Tongue (tissue), 3 donors: ENCODE data around the gene OR6S1. TPM values are rescaled to one million over a fixed set of nuclear protein-coding genes. Genes with fewer than 3 reads are reported as not detected.
"Not testable (repeated sequence)": the region's sequence is repeated elsewhere in the genome, so short reads cannot be mapped to it uniquely, and the experiment has no call there.

Source experiments
- DNase-seq: peaks from one replicate; pipeline ENCODE4 v3.0.0-alpha.2; 2015
- small RNA-seq: library from RNA; depleted of rRNA; stranded (forward); fragments of <200 nt; gene quantifications from one replicate; pipeline ENCODE3, GENCODE V24; 2014; ENCODE audit warnings: low replicate concordance
- total RNA-seq: library from RNA; depleted of rRNA; stranded (reverse); fragments of >200 nt; gene quantifications from one replicate; pipeline ENCODE4 v1.2.3, GENCODE V29; 2014

OR6S1 gene
- total RNA-seq, 1 donor from 2014 or later: not detected

DNA sequence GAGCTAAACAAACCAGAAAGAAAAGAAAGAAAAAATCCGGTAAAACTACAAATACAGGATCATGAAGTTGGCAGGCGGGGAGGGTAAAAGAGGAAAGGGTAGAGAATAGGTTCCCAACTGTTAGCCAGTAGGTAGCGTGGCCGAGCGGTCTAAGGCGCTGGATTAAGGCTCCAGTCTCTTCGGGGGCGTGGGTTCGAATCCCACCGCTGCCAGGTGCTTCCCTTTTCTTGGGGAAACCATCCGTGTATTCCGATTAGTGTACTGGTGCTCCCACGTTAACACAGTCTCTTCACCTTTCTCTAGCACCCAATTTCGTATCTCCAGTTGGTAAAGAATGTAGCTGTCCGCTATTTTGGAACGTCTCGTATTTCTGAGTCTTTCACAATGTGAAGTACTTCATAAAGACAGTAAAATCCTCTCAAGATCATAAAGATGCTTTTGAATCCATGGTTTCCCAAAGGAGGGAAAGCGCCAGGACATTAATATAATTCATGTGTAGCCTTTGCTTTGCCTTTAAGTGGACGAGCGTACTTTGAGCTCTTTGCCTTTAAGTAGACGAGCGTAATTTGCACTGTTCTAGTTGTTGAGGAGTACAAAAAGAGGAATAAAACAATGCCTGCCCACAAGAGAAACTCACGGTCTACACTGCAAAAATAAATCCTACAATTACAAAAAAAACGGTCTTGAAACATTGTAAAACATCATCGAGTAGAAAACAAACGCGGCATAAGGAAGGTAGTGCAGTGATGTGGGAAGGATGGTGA lies 31.3 kb downstream of the OR6S1 start:
- peak; percentile 89 for DNase-seq

DNA sequence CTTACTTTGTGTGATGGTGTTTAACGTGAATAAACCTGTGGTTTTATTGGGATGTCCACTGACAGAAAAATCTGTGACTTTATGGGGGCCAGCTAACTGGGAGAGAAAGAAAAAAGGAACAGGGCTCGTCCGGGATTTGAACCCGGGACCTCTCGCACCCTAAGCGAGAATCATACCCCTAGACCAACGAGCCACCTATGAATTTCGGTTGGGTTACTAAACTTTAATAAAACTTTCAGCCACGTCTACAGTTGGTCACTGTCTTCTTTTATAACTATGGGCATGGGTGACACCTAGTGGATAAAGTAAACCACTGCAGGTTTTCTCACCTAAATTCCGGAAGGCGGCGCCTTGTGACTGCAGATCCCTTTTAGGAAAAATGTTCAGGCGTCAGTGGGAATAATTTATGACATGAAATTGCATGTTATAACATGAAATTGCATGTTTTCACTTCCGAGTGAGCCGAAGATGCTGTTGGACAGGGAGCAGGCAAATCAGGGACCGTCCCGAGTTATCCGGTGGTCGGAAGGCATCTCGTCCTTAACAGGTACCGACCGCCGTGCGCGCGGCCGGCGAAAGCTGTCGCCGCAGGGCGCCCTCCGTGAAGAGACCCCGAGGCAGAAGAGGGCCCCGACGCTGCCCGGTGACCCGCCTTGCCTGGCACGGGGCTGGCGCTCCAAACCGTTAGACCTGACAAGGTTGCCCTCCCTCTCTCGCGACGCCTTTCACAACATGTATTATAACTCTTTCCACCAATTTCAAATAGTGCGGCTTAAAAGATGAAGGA lies 32.1 kb downstream of the OR6S1 start:
- peak; percentile 96 for DNase-seq

DNA sequence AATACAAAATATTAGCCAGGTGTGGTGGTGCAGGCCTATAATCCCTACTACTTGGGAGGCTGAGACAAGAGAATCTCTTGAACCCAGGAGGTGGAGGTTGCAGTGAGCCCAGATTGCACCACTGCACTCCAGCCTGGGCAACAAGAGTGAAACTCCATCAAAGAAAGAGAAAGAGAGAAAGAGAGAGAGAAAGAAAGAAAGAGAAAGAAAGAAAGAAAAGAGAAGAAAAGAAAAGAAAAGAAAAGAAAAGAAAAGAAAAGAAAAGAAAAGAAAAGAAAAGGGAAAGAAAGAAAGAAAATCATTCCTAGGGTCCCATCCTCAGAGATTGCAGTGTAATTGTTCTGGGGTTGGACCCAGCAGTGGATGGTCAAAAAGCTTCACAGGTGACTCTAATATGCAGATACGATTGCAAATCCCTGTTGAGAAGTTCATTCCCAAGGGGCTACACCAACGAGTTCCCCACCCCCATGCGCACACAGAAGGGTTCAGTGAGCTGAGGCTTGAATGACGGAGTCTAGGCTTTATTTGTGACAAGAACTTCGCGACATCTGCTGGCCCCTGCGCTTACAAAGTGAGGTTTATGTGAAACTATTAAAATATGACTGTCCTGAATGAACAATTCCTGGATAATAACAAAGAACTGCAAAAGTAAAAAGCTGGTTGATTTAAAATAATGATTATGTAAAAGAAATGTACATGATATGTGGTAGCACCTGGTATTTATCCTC lies 32.9 kb downstream of the OR6S1 start:
- no peak for DNase-seq

- no peak for DNase-seq
Measured at GRCh38 chr14:20607617-20608016, 33.9 kb downstream of the OR6S1 start.

DNA sequence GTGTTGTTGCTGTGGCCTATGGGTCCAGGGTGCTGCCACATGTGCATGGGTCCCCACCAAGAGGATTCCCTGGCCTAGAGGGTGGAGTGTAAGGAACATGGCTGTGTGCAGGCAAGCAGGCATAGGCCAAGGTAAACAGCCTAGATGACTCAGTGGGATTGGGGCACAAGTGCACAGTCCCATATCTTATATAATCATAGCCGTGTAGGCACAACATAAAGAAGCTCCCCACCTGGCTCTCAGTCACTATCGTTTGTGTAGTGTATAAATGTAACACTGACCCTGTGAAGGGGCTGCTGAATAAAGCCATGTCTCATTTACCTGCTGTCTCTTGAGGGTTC lies 34.6 kb downstream of the OR6S1 start:
- DNase-seq: no peak

GRCh38 chr14:20606190-20606901 lies 35.1 kb downstream of the OR6S1 start:
- DNase-seq: no peak

DNA sequence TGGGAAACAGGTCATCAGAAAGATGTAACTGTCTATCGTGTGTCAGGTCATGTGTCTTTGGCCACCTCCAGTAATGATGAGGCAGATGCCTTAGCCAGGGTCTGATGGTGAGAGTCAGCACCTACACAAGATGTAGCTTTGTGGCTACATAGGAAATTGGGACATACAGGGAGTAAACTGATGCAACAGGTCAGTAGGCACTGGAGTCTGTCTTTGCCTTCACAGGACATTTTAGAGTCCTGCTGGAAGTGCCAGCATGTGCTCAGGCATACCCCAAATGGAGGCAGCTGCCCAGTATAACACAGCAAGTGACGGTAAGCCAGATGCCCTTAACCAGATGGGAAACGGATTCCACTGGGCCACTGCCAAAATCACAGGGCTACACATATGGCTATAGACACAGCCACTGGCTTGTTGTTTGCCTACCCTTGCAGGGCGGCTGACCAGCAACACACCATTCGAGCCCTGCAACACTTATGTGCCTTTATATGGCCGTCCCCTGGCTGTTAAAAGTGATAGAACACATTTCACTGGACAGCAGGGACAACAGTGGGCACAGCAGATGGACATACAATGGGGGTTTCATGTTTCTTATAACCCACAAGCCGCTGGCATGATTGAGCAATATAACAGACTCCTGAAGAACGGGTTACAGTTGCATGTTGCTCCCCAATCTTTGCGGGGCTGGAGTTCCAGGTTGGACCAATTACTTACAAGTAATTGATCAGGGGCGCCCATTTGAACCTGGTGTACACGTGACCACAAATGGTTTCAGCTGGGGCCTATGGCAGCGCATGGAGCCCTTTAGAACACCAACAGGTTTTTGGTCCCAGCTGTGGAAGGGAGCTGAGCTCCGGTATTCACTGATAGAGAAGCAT lies 37.4 kb downstream of the OR6S1 start:
- peak; percentile 37 for DNase-seq

- DNase-seq: no peak
Measured at GRCh38 chr14:20602583-20602982, 38.9 kb downstream of the OR6S1 start.

DNA sequence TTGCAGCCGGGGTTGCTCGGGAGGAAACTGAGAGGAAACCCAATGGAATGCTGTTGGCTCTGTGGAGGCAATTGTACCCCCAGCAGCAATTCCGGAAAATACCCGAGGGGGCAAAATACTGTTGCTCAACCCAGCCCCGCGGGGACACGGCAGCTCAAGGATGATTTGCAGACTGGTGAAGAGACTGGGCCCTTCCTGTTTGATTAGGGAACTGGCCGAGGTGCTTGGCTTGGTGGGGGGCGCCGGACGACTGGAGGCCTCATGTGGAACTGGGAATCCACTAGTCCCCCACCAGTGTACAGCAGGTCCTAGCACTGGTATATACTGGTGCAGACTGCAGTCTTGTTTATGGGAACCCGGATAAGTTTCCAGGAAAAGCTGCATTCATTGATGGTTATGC lies 40.0 kb downstream of the OR6S1 start:
- no peak for DNase-seq

DNA sequence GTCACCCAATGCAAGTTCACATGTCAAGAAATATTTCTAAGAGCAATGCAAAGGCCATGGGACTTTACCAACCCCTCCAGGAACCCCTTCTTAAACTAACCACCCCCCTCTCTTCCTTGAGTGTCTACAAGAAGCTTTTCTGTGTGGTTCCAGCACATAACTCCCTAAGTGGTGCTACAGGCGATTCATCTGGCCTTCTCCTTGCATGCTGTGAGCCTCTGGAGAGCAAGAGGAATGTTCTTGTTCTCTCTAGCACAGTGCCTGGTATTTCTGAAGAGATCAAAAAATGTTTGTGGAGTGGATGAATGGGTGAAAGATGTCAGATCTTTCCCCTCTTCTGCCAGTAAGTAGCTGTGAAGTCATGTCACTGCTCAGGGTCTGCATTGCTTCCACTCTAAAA lies 44.4 kb downstream of the OR6S1 start:
- no peak for DNase-seq

- not testable (repeated sequence) for DNase-seq
Measured at GRCh38 chr14:20595726-20596125, 45.8 kb downstream of the OR6S1 start.

DNA sequence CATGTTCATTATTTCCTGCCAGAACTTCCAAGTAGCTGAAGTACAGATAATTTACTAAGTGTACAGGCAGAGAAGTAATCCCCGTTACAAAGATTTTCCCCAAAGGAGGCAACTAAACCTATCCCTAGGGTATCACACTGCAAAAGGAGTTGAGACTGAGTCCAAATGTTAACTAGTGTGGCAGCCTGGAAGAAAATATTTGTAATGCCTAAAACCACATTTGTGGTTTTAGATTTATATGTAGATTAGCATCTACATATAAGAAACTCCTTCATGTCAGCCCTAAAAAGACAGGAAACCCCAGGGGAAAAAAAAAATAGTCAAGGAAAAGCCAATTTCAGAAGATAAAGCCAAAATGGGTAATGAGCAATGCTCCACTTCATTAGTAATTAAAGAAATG lies 48.9 kb downstream of the OR6S1 start:
- no peak for DNase-seq

GRCh38 chr14:20591235-20591634 lies 50.3 kb downstream of the OR6S1 start, which contains the start of gene RNASE12:
TSS of gene RNASE12 (minus strand) at chr14:20591376. CDS start at chr14:20590723, 653 bp downstream.
- no peak for DNase-seq

Small RNA genes within 50 kb of the gene (small RNA-seq; reads per million reads assigned to genes)
- gene RF00019: not detected

Other genes starting within 250 kb of the OR6S1 start
- 13.3 TPM for gene TEP1, start 228.2 kb downstream of the OR6S1 start, total RNA-seq
- gene KLHL33, start 205.5 kb downstream of the OR6S1 start, total RNA-seq: 1.9 TPM
- 32.6 TPM for gene OSGEP, start 186.9 kb downstream of the OR6S1 start, total RNA-seq
- gene APEX1, start 186.5 kb downstream of the OR6S1 start, total RNA-seq: 49.1 TPM
- 19.5 TPM for gene PIP4P1, start 180.3 kb downstream of the OR6S1 start, total RNA-seq
- 9.2 TPM for gene PNP, start 172.3 kb downstream of the OR6S1 start, total RNA-seq
- gene RNASE10, start 136.2 kb downstream of the OR6S1 start, total RNA-seq: not detected
- not detected for gene RNASE9, start 80.6 kb downstream of the OR6S1 start, total RNA-seq
- gene RNASE11, start 53.7 kb downstream of the OR6S1 start, total RNA-seq: not detected
- not detected for gene RNASE12, start 50.3 kb downstream of the OR6S1 start, total RNA-seq
- gene RNASE4, start 42.9 kb upstream of the OR6S1 start, total RNA-seq: 21.0 TPM
- 4.3 TPM for gene ANG, start 47.1 kb upstream of the OR6S1 start, total RNA-seq
- not detected for gene EDDM3A, start 104.2 kb upstream of the OR6S1 start, total RNA-seq
- not detected for gene EDDM3B, start 126.7 kb upstream of the OR6S1 start, total RNA-seq
- 3.1 TPM for gene RNASE6, start 139.6 kb upstream of the OR6S1 start, total RNA-seq
- gene RNASE1, start 161.2 kb upstream of the OR6S1 start, total RNA-seq: 38.5 TPM
- not detected for gene RNASE3, start 249.7 kb upstream of the OR6S1 start, total RNA-seq